T-helper 2 cell (primary cell): Measurements from ENCODE around the gene TMEM72.

Experiments used
- DNase-seq, 5 experiments: peaks; one replicate each; pipeline versions ENCODE4 v3.0.0 to v3.0.0-alpha.2; 2012 to 2022

The TMEM72 gene

GRCh38 chr10:44956717-44957706 is 45.9 kb downstream of the TMEM72 start:
- DNase-seq = no peak

DNA sequence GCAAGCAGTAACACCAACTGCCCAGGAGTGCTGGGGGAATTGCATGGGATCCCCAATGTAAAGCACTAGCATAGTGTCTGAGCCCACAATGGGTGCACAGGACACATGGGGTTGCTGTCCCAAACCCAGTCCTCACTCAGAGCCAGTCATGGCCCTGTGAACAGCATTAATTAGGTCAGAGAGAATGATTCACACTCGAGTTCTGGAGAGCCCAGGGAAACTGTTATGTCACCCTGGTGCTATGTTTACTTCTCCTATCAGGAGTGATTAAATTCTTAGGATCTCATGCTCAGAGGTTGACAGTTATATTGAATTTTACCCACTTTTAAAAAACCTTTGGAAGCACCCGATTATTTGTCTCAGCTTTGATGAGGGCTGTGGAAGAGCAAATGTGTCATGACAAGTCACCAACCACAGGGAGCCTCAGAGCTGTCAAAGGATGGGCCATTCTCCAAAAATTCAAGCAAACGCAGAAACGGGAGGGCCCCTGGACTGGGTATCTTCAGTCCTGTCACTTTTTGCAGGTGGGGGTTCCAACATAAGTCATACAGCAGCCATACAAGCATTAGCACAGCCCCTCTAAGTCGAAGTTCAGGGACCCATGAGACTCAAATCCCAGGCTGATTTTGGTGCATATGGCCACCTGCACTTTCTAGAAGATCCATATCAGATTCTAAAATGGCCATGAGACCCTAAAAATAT is 47.2 kb downstream of the TMEM72 start:
- DNase-seq = no peak

GRCh38 chr10:44958898-44959246 is 47.7 kb downstream of the TMEM72 start:
- no peak for DNase-seq

DNA sequence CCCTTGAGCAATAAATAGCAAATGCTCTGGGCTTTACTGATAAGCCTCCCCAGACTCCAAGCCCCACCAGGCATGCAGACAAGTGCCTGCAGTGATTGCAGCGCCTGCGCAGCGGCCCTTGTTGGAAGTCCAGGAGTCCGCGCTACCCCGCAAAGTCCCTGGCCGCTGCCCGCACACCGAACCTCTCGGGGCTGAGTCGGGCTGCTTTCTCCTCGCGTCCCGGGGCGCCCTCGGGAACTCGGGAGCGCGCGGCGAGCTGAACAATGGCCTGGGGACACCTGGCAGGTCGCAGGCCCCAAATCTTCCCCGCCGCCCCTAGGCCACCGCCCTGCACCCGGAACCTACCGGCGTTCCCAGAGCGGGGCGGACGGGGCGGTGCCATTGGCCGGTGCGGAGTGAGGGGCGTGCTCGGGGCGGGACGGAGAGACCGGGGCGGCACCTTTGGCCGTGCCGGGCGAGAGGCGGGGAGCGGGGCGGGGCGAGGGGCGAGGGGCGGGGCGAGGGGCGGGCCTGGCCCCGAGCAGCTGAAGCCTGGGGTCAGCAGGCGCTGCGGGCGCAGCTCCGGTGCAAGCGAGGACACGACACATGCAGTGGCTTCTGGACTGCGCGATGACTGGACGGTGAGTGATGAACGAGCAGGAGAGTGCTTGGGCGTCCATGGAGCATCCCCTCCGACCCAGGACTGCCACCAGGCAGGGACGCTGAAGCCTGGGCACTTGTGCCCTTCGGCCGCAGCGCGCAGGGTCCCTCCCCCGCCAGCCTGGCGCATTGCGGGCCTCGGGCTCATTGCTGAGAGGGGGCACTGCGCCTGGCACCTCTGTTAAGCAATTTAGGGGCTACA is 48.3 kb downstream of the TMEM72 start, which contains the start of gene RASSF4:
RASSF4 (plus strand) TSS at position 556 of the 841 bp plus-strand sequence. CDS start 10,401 bp downstream, outside the sequence.
- peak; percentile 85 to 91 (median 88) for DNase-seq

- DNase-seq = no peak
Observed at GRCh38 chr10:44960088-44960460, 48.9 kb downstream of the TMEM72 start.

- no peak for DNase-seq
Observed at GRCh38 chr10:44960482-44961229, 49.5 kb downstream of the TMEM72 start.

DNA sequence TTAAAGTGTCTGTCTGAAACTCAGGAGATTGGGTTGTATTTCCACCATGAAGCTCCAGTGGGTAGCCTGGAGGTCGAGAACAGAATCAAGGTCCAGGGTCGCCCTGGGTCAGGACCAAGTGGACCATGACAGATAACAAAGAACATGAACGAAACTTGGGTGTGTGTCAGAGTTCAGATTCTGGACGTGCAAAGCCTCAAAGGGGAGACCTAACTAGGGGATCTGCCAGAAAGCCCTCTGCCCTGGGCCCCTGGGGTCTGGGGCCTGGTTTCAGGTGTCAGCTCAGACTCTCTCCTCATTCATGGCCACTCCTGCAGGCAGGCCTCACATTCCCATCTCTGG is 50.1 kb downstream of the TMEM72 start:
- DNase-seq = no peak

- no peak for DNase-seq
Observed at GRCh38 chr10:44961931-44962750, 51.0 kb downstream of the TMEM72 start.

- no peak for DNase-seq
Observed at GRCh38 chr10:44962870-44963738, 52.0 kb downstream of the TMEM72 start.

GRCh38 chr10:44963772-44964633 is 52.9 kb downstream of the TMEM72 start:
- no peak for DNase-seq

DNA sequence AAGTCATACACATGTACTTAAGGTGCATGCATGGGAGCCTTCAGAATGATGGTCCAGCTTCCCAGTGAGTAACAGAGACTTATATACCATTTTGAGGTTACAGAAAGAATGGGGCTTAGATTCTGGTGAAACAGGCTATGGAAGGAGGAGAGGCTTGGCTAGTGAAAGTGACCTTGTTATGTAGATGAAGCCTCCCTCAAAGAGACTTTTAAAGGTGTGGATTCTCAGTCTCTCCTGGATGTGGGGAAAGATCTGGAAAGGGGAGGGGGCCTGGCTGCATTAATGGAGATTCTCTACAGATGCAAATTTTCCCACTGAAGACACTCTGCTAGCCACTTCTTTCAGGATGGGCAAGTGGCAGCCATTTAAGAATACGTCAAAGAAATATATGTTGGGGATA is 54.0 kb downstream of the TMEM72 start:
- no peak for DNase-seq

- no peak for DNase-seq
Observed at GRCh38 chr10:44965651-44966097, 54.5 kb downstream of the TMEM72 start.

GRCh38 chr10:44966129-44966815 is 55.1 kb downstream of the TMEM72 start:
- DNase-seq = no peak

DNA sequence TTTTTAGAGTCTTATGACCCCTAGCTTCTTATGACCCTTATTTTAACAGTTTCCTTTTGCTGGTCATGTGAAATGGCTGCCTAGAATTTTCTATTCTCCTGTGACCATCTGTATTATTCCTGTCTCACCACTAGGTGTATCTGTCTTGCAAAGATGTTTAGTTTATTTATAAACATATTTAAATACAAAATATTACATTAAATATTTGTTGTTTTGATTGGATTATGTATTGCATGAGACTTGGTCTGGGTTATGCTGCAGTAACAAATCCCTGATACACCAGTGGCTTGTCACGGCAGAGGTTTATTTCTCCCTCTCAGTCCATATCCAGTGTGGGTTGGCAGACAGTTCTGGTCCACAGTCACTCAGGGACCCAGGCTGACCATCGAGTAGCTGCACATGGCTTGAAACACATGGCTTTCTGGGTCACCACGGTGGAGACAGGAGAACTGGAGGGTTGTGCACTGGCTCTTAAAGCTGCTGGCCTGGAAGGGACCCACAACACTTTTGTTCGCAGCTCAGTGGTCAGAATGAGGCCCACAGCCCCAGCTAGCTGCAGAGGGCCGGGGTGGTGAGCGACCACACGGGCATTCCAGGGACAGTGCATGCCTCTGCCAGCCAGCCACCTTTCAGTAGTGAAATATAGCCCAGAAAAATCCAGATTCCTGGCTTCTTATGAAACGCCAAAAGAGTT is 55.8 kb downstream of the TMEM72 start:
- DNase-seq = no peak

- DNase-seq = no peak
Observed at GRCh38 chr10:44967616-44968015, 56.5 kb downstream of the TMEM72 start.

DNA sequence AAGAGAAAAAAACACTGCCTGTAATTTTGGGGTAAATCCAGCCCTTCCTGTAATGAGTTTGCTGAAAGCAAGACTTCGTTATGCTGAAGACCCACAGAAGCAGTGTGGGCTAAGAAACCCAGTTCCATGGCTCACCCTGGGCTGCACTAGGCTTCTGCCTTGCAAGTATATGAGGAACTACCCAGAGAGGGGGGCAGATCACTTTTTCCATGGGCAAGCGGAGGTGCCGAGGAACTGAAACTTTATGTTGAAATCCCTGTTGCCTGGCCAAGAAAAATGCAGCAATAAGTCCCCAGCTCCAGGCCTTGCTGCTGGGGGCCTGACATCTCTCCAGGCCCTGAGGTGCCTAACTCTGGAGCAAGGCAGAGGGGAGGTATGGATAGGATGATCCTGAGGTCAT is 57.0 kb downstream of the TMEM72 start:
- DNase-seq = no peak

GRCh38 chr10:44968500-44969400 is 57.6 kb downstream of the TMEM72 start:
- peak in 2 of 5 experiments; percentile 55 to 72 for DNase-seq
